CD4-positive, alpha-beta T cell treated with Interleukin-15 for 1 hour (primary cell): Measurements from ENCODE around the gene ATP2B2.
"Not testable (repeated sequence)": the region's sequence is repeated elsewhere in the genome, so short reads cannot be mapped to it uniquely, and the experiment has no call there.

Experiments used
- DNase-seq: peaks from one replicate; pipeline ENCODE4 v3.0.0-alpha.2; 2020

The ATP2B2 gene

DNA sequence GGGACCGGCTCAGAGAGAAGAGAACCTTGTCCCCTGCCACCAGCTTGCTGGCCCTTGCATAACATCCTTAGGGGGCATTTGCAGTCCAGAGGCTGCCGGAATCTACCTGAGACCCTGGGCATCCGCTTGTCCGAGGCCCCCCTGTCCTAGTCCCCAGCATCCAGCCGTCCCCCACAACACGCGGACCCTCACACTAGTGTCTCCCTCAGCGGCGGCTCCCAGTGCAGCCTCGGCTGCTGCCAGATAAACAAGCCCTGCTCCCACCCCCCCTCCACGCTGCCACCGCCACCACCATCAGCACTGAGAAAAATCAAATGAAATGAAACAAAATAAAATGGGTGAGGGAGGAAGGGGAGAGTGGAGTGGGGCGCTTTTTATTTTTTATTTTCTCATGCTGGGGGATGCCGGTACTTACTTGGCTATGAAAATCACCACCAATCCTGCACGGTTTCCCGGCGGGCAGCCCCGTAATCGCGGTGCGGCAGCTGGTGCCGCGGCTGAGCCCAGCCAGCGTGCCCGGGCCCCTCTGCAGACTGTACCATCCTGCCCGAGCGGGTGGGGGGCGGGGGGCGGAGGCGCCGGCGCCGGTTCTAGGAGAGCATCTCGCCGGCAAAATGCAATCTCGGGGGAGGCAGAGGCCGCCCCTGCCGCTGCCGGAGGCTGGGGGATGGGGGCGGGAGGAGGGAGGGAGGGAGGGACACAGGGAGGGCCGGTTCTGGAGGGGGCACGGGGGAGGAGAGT is at the start of gene ATP2B2:
Gene ATP2B2, minus strand, starts transcription at position 537 of the 741 bp plus-strand sequence. CDS start 56,043 bp downstream, outside the sequence.
- no peak for DNase-seq

DNA sequence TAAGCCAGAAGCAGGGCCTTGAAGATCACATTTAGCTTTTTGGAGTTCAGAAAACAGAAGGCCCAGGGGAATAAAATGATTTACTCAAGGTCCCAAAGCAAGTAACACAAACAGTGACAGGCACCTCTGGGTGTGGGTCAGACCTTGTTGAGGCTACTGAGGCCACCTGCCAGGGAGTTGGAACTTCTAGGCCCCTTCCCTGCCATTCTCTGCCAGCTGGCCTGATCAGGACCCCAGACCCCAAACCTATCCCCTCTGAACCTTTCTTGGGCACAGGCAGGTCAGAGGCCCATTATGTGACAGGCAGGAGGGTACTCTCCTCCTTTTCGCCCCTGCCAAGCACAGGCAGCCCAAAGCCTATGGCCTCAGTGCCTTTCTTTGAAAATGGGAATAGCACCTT is 49.4 kb upstream of the ATP2B2 start:
- DNase-seq = no peak

DNA sequence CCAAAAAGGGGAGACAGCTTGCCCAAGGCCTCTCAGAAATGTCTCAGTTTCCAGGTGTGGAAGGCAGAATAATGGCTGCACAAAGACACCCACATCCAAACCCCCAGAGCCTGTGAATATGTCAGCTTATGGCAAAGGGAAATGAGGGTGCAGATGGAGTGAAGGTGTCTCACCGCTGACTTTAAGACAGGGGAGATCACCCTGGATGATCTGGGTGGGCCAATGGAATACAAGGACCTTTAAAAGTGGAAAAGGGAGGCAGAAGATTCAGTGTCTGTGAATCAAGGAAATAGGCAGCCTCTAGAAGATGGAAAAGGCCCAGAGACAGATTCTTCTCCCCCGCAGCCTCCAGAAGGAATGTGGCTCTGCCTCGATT is 48.8 kb upstream of the ATP2B2 start:
- DNase-seq = no peak

DNA sequence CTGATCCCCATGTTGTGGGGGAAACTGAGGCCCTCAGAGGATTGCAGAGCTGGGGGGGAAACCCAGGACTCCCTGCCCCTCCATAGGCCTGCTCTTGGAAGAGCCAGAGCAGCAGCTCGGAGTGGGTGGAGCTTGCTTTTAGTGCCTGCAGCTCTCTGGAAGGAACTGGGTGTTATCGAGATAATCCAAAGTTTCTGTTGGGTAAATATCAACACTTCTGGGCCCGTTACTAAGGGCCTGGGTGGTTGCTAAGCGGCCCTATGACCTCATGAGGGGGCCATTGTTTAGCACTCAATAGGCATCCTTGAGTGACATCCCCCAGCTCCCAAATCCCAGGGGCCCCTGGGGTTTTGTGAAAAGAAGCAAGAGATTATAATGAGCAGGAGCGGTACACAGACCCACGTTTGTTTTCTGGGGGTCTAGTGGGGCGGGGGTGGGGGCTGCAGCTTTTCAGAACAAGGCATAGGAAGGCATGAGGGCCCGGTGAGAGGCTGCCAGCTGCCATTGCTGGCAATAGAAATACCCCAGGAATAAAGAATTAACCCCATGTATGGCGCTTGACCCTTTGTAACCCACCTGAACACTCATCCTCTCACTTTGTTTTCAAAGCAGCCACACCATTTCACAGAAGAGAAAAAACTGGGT is 48.3 kb upstream of the ATP2B2 start:
- DNase-seq = no peak

DNA sequence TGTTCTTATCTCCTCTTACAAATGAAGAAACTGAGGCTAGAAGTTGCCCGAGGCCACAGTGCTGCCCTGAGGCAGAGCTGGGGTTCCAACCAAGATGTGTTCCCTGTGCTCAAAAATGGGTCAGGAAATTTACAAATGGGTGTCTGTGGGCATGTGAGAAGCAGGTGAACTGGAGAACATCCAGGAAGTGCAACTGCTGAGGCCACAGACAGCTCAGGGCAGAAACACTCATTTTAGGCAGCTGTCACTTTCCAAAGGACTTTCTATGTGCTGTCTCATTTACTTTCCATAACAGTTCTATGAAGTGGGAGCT is 47.2 kb upstream of the ATP2B2 start:
- DNase-seq = no peak

DNA sequence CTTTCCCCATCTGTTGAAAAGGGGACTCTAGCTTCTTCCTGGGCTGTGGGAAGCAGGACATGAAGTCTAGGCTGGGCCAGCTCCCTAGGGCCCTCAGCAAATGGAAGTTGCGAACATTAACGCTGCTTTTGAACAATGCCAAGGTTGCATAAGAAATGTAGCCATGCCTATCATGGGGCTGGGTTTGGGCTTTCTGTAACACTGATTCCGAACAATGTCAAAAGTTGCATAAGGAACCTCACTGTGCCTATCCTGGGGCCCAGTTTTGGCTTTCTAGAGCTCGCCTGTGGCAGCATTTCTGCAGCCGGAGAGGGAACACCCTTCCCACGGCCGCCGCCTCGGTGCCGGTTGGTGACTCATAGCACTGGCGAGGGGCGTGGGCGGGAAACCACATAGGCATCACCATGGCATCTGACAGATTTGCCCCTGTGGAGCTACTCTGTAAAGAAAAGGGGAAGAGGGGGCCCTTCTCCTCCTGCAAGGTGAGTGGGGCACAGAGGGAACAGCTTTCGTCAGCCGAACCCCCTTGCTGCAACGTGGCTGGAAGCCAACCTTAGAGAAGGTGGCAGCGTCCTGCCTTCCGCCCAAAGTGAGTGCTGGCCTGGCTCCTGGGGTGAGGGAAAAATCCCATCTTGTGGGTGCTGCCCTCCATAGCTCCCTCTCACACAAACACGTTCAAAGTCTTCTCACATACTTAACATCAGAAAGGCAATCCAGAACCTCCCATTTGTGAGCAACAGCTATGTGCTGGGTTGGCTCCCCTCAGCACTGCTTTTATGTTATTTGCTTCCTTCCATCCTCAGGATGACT is 46.6 kb upstream of the ATP2B2 start:
- DNase-seq = peak; percentile 72

DNA sequence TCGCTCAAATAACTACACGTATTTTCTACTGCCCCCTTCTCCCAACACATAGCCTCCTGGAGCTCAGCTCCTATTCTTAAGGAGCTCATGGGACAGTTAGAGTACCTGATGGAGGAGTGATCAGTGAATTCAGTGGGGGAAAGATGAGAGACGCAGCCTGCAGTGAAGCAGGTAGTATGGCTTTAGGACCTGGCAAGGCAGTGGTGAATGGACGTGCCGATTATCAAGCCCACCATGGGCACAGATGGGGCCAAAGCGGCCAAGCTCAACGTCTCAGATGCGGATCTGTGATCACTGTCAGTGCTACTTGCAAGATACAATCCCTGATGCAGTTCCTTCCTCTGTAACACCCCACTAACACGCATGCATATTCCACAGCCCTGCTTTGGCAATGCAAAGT is 45.8 kb upstream of the ATP2B2 start:
- no peak for DNase-seq

DNA sequence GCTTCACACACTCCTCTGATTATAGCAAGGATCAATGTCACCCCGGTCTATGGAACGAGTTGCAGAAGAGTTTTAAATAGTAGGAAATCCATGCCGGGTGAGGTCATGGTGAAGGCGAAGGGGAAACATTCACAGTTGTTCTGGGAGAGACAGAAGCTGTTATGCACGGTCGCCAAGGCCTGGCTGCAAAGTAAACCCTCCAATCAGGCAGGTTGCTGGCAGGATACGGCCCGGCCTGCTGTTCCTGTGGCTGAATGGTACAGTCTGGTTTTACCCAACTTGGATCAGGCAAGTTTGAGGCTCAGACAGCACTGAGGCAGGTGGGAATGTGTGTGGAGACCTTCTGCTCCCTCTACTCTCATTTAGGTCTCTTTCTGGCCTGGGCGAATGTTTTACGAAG is 45.3 kb upstream of the ATP2B2 start:
- no peak for DNase-seq

DNA sequence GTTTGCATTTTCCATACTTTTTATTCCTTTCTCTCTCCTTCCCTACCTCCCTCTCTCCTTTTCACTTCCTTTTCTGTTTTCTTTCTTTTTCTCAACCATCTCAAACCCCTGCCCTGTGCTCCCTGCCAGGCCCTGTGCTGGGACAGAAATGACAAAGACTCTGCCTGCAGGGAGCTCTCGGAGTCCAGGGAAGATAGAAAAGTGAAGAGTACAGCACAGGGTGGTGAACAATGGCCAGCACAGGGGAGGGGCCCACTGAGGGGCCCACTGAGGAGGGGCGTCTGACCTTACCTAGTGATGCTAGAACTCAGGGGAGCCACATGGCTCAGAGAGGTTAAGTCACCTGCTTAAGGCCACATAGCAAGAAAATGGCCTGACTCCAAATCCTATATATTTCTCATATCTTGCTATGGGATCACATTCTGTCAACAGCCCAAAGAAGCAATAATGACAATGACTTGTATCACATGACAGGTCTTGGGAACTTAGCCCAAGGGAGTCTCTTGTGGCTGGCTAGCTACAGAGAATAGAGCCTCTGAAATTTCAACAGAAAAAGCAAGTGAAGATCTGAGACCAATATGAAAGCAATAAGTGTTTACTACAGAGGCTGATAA is 44.3 kb upstream of the ATP2B2 start:
- no peak for DNase-seq

DNA sequence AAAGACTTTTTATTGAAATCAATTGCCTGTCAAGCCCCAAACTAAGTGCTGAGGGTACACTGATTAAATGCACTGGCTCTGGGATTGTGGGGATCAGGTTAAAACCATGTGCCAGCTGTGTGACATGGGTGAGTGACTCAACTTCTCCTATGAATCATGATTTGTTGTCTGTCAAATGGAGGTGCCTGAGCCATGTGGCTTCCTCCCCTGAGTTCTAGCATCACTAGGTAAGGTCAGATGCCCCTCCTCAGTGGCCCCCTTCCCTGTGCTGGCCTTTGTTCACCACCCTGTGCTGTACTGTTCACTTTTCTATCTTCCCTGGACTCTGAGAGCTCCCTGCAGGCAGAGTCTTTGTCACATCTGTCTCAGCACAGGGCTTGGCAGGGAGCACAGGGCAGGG is 43.6 kb upstream of the ATP2B2 start:
- no peak for DNase-seq

DNA sequence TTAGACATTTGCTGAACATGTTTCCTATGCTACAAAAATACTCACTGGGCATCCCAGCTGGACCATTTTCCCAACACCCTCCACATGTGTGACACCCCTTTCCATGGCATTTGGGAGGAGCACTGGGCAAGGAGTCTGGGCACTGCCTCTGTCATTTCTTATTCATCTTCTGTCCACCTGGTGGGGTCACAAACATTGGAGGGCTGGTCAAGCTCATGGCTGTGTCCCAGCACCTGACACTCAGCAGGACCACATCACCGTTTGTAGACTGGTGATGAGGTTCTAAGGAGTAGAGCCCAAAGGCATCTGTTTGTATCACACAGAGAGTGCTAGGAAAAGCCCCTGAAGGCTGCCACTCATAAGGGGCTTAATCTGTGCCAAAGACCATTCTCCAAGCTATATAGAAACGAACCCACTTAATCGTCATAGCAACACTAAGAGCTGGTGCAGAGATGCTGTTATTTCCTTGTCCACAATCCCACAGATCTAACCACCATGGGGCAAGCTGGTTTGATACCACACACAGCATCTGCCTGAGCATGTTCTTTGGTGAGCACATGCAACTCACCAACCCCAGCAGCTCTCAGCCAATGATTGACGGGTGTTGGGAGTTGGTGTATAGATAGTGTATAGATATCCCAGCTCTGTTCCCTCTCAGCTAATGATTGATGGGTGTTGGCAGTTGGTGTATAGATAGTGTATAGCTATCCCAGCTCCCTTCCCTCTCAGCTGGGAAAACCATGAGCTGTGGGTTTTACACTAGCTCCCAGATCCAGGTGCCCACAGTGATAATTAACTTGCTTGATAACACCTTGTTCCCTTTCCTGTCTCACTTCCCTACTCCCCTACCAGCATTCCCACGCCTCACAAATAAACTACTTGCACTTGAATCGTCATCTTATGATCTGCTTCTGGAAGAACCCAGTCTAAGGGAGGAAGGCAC is 42.7 kb upstream of the ATP2B2 start:
- DNase-seq = no peak

DNA sequence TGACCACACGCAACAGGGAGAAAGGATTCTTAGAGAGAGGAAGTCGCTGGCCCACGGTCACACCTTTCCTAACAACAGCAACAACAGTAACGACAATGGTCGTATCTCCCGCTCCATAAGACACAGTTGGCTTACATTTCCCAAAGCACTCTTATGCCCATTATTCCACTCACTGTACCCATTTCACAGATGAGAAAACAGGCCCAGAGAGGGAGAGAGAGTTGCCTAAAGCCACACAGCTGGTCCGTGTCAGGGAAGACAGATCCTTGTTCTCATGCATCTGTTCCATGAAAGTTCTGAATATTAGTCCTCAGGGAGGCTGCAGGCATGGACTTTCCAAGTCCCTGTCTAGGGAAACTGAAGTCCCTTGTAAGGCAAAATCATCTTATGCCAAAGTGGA is 42.0 kb upstream of the ATP2B2 start:
- DNase-seq = no peak

DNA sequence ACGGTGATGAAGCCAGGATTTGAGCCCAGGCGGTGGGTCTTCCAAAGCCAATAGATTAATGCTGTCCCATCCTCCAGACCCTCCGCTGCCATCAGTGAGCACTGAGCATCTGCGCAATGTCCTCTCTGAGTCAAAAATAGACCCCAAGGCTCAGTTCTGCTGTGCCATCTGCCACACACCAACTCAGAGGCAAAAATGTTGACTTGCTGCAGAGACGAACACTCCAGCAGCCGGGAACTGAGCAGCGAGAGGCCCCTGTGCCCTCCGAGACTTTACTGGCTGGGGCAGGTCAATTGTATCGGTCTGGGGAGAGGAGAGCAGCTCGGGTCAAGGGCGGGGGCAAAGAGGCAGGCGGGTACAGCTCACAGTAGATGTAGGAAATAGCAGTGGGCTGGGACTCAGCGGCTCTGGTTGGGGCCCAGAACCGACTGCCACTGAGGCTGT is 41.5 kb upstream of the ATP2B2 start:
- no peak for DNase-seq

DNA sequence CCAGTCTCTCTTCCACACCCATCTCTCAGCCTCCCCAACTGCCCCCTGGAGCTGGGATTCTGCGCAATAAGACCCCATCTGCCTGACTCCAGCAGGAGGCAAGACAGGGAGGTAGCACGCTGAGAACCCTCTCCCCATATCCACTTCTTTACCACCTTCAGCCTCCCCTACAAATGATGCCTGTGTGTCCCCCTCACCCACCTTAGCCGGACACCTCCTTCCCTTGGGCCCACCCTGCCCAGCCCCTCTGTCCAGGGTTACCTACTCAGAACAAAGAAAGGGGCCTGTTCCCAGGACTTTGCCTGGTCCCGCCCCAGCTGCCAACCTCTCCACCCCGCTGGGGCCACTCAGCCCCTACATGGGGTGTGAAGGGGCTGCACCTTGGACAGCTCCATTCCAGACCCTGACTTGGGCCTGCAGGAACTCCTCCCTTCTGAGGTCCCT is 40.8 kb upstream of the ATP2B2 start:
- DNase-seq = no peak

DNA sequence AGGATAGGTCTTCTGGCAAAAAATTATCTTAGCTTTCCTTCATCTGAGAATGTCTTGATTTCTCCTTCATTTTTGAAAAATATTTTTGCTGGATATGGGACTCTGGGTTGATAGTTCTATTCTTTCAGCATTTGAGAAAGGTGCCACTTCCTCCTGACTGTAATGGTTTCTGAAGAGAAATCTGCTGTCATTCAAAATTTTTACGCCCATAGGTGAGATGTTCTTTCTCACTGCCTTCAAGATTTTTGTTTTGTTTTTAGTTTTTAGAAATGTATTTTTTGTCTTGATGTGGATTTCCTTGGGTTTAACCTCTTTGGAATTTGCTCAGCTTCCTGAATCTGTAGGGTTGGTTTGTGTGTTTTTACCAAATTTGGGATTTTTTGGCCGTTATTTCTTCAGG is 37.1 kb upstream of the ATP2B2 start:
- no peak for DNase-seq

DNA sequence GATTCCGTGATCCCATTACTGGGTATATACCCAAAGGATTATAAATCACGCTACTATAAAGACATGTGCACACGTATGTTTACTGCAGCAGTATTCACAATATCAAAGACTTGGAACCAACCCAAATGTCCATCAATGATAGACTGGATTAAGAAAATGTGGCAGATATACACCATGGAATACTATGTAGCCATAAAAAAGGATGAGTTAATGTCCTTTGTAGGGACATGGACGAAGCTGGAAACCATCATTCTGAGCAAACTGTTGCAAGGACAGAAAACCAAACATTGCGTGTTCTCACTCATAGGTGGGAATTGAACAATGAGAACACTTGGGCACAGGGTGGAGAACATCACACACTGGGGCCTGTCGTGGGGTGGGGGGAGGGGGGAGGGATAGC is 35.0 kb upstream of the ATP2B2 start:
- not testable (repeated sequence) for DNase-seq

DNA sequence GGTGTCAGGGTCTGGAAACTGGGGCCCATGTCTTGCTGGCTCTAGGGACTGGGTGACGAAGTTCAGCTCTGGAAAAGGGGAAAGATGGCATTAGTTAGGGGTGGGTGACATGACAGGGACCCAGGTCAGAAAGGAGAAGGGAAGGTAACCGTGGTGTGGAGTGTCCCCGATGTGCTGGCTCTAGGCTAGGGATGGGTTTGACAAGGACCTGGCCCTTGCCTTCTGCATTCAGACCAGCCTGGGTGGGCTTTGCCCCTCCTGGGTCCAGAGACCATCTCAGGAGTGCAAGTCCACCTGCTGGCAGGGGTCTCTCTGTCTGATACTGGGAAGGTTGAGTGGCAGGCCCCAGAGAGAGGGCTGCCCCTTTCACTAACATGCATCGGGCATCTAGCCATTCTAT is 28.7 kb upstream of the ATP2B2 start:
- no peak for DNase-seq

DNA sequence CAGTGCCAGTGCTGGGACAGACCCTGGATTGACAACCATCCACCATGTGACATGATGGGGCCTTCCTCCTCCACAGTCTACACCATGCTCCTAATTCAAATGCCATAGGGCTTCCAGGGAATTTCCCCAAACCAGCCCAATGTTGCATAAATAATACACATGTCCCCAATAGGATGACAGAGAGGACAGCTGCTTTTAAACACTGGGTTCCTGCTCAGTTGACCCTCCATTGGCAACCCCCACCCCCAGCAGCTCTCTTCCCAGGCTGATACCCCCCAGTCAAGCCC is 28.3 kb upstream of the ATP2B2 start:
- DNase-seq = no peak

DNA sequence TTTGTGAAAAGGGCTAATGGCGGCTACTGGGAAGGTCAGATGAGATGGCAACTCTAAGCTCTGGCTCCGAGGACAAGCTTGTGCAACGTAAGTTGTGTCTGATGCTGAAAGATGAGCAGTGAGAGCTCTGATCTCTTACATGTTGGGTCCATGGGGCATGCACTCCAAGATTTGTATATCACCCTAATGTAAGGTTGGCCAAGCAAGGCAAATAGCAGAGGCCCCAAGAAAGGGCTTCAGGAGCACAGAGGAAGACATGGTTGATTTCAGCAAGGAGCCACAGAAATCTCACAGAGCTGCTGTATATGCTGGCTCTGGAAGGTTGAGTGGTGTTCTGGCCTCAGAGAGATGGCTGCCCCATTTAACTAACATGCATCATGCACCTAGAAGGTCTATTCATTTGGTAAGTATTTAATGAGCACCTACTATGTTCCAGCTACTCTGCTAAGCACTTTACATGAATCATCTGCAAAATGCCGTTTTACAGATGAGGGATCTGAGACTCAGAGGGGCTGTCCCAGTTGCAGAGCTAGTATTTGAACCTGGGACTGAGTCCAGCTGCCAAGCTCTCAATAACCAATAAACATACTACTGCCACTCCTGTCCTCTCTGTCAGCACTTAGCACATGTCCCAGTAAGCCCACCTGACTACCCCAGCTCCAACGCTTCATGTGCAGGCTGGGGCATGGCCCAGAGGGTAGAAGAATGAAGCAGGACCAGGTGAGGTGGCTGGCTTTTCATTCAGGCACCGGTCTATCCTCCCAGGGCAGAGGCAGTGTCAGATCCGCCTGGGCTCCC is 27.8 kb upstream of the ATP2B2 start:
- no peak for DNase-seq

DNA sequence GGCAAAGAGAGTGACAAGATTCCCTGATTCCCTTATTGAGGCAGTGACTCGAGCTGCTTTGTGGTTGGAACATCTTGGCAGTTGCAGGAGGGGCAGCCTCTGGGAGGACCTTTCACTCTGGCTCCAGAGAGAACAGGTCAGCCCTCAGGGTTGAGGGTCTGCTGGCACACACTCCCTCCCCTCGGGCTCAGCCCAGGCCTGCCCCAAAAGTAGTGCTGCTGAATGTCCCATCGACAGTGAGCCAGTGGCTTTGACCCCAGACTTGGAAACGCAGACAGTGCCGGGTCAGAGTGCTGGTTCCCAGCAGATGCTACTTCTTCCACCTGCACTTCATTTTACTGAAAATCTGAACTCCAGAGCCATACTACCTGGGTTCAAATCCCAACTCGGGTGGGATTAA is 25.6 kb upstream of the ATP2B2 start:
- DNase-seq = no peak

DNA sequence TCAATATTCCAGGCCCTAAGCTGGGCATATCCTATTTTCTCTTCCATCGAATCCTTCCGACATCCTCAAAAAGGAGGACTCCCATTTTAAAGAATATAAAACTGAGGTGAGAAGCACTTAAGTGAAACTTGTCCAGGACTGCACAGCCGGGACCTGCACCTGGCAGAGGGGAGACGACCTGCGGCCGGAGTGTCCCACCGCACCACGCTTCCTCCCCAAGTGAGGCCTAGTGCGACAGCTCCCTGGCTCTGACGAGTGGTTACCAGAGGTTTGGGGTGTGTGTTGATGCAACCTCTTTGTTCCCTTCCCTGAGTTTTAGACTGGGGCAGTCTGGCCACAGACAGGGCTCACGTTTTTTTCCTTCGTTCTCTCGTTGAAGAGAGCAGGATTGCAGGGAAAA is 24.9 kb upstream of the ATP2B2 start:
- no peak for DNase-seq

DNA sequence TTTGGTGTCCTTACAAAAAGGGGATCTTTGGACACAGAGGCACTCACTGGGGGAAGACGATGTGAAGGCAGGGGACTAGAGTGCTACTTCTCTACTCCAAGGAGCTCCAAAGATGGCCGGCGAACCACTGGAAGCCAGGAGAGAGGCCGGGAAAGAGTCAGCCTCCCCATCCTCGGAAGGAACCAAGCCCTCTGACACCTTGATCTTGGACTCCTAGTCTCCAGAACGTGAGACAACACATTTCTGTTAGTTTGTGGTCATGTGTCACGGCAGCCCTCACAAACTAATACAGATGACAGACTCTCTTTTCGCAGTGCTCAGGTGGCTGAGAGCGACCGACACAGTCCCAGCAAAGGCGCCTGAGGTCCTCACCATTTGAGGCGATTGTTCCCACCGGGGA is 24.4 kb upstream of the ATP2B2 start:
- no peak for DNase-seq
